ENCODE results near the gene PAX6.

- no peak for TF ChIP-seq EP300 (IDR thresholded peaks at IDR 0.05; ENCODE audit: borderline replicate concordance)
- no peak for TF ChIP-seq ZBTB7A (IDR thresholded peaks at IDR 0.05; ENCODE audit: low read depth)
- TF ChIP-seq MAX (IDR thresholded peaks at IDR 0.05) = no peak
- no peak for TF ChIP-seq REST (IDR thresholded peaks at IDR 0.05; ENCODE audit: low read depth)
- TF ChIP-seq CEBPB (IDR thresholded peaks at IDR 0.05) = no peak
- no peak for TF ChIP-seq TAF1 (IDR thresholded peaks at IDR 0.05; ENCODE audit: low read depth)
- no peak for TF ChIP-seq RAD21 (IDR thresholded peaks at IDR 0.05; ENCODE audit: low read depth)
- no peak for TF ChIP-seq NFIC (IDR thresholded peaks at IDR 0.05)
- TF ChIP-seq EGR1 (IDR thresholded peaks at IDR 0.05) = no peak
- no peak for TF ChIP-seq YY1 (IDR thresholded peaks at IDR 0.05; ENCODE audit: low read depth)
Measured at GRCh38 chr11:31747581-31747980, 63.5 kb downstream of the PAX6 start.
